ENCODE measurements around the gene SUN2. TPM values are rescaled to one million over a fixed set of nuclear protein-coding genes. Genes with fewer than 3 reads are reported as not detected.

Gene SUN2
- total RNA-seq, 1 experiment from 2014 or later = 45.1 TPM

DNA sequence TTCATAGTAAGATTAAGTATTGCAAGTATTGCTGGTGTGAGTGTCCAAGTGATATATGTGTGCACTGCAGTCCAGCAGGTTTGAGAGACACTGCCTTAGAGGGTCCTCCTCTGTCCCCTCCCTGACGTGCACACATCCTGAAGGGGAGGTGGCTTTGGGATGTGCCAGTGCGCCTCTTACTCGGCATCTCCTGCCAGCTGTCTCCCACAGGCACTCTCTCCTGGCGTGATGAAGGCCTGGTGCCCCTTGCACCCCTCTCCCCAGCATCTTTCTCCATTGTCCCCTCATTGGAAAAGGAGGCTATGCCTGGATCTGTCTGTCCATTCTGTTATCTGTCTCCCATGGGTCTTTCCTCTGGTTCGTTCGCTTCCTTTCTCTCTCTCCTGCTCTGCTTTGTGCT, 25.9 kb downstream of the SUN2 start:
- ATAC-seq = no peak
- BruUV-seq (replicated peaks) = no TSS peak
- ChIA-PET CTCF (no interaction called here), POLR2A (no interaction called here)
- Histone ChIP-seq H3K4me3 (ENCODE audit: low read depth in 2 of 2, low read length in 2 of 2) (no peak overlapping the region), H3K27me3 (ENCODE audit: control insufficient read depth, insufficient read depth, low read length) (no peaks in the 10 kb centered on the region), H3K36me3 (ENCODE audit: control insufficient read depth, insufficient read depth, low read length) (no peaks in the 10 kb centered on the region; the same call in 1 of the 2 replicates), H3K9me3 (ENCODE audit: control insufficient read depth, insufficient read depth, low read depth, low read length) (no peaks in the 10 kb centered on the region), H3K4me1 (ENCODE audit: control insufficient read depth, insufficient read depth, low read length) (no peaks in the 10 kb centered on the region), H3K27ac (ENCODE audit: low read length) (no peak overlapping the region)
- intact Hi-C loops (cut with micrococcal nuclease; ENCODE audit: unreplicated experiment) (no loop called here), in situ Hi-C loops (cut with HindIII; ENCODE audit: low pct_unique_long_range_greater_than_20kb, low sequenced_read_pairs) (no loop called here)
- TF ChIP-seq, protein P1, sequence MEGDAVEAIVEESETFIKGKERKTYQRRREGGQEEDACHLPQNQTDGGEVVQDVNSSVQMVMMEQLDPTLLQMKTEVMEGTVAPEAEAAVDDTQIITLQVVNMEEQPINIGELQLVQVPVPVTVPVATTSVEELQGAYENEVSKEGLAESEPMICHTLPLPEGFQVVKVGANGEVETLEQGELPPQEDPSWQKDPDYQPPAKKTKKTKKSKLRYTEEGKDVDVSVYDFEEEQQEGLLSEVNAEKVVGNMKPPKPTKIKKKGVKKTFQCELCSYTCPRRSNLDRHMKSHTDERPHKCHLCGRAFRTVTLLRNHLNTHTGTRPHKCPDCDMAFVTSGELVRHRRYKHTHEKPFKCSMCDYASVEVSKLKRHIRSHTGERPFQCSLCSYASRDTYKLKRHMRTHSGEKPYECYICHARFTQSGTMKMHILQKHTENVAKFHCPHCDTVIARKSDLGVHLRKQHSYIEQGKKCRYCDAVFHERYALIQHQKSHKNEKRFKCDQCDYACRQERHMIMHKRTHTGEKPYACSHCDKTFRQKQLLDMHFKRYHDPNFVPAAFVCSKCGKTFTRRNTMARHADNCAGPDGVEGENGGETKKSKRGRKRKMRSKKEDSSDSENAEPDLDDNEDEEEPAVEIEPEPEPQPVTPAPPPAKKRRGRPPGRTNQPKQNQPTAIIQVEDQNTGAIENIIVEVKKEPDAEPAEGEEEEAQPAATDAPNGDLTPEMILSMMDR (IDR thresholded peaks at IDR 0.05) = no peak
- no peak for TF ChIP-seq SIN3A (IDR thresholded peaks at IDR 0.05; ENCODE audit: borderline replicate concordance, insufficient read depth, low read depth, low read length)
- TF ChIP-seq REST (IDR thresholded peaks at IDR 0.05; ENCODE audit: insufficient read depth in 1 of 2, low read depth in 2 of 2, low read length in 1 of 2) = no peak
- DNase-seq (ENCODE audit: low read depth, low spot score) = no peak

GRCh38 chr22:38728871-38729796, 26.7 kb downstream of the SUN2 start:
- in situ Hi-C loops (cut with HindIII; ENCODE audit: low pct_unique_long_range_greater_than_20kb, low sequenced_read_pairs) = no loop called here
- no peak overlapping the region for H3K27ac ChIP-seq (ENCODE audit: low read length)
- no peaks in the 10 kb centered on the region for H3K27me3 ChIP-seq (ENCODE audit: control insufficient read depth, insufficient read depth, low read length)
- ChIA-PET POLR2A (interaction anchor here (0.6 kb wide), 1 partner anchor 575 kb away, joined by 5 read pairs; no protein-coding TSS in a partner anchor), CTCF (no interaction called here)
- H3K4me1 ChIP-seq (ENCODE audit: control insufficient read depth, insufficient read depth, low read length) = no peaks in the 10 kb centered on the region
- no TSS peak for BruUV-seq (replicated peaks)
- intact Hi-C loops (cut with micrococcal nuclease; ENCODE audit: unreplicated experiment) = no loop called here
- H3K36me3 ChIP-seq (ENCODE audit: control insufficient read depth, insufficient read depth, low read length) = no peaks in the 10 kb centered on the region; the same call in 1 of the 2 replicates
- no peaks in the 10 kb centered on the region for H3K9me3 ChIP-seq (ENCODE audit: control insufficient read depth, insufficient read depth, low read depth, low read length)
- ATAC-seq = no peak
- no peak overlapping the region for H3K4me3 ChIP-seq (ENCODE audit: low read depth in 2 of 2, low read length in 2 of 2)
- TF ChIP-seq REST (IDR thresholded peaks at IDR 0.05; ENCODE audit: insufficient read depth in 1 of 2, low read depth in 2 of 2, low read length in 1 of 2) (no peak), SIN3A (IDR thresholded peaks at IDR 0.05; ENCODE audit: borderline replicate concordance, insufficient read depth, low read depth, low read length) (no peak), POLR2AphosphoS5 (IDR thresholded peaks at IDR 0.05; ENCODE audit: low read depth, low read length) (no peak), TCF7L2 (IDR thresholded peaks at IDR 0.05; ENCODE audit: low read depth, low read length) (no peak)
- TF ChIP-seq, protein P1 (IDR thresholded peaks at IDR 0.05) = no peak
- no peak for DNase-seq (ENCODE audit: low read depth, low spot score)
